HG03108 (cell line): ENCODE results near the gene RAP1GAP2.
"Not testable (repeated sequence)": the region's sequence is repeated elsewhere in the genome, so short reads cannot be mapped to it uniquely, and the experiment has no call there.

Experiments used
- ATAC-seq: cut with Tn5 transposase; IDR thresholded peaks from one replicate; pipeline ENCODE4 v1.9.1; 2021; ENCODE audit warnings: moderate library complexity; ENCODE audit not compliant: unreplicated experiment

RAP1GAP2 gene

GRCh38 chr17:2814049-2814448 is 17.8 kb downstream of the RAP1GAP2 start:
- peak; percentile 25 for ATAC-seq

GRCh38 chr17:2814481-2815341 is 18.5 kb downstream of the RAP1GAP2 start:
- ATAC-seq = peak; percentile 51

GRCh38 chr17:2815781-2816185 is 19.5 kb downstream of the RAP1GAP2 start:
- no peak for ATAC-seq

- ATAC-seq = no peak
Observed at GRCh38 chr17:2816688-2817087, 20.4 kb downstream of the RAP1GAP2 start.

GRCh38 chr17:2819294-2819693 is 23.1 kb downstream of the RAP1GAP2 start:
- not testable (repeated sequence) for ATAC-seq

- no peak for ATAC-seq
Observed at GRCh38 chr17:2819921-2820501, 23.8 kb downstream of the RAP1GAP2 start.

GRCh38 chr17:2821868-2822267 is 25.6 kb downstream of the RAP1GAP2 start:
- ATAC-seq = no peak

- ATAC-seq = no peak
Observed at GRCh38 chr17:2822358-2822757, 26.1 kb downstream of the RAP1GAP2 start.

- no peak for ATAC-seq
Observed at GRCh38 chr17:2825253-2825970, 29.2 kb downstream of the RAP1GAP2 start.

- no peak for ATAC-seq
Observed at GRCh38 chr17:2828397-2829038, 32.3 kb downstream of the RAP1GAP2 start.

GRCh38 chr17:2830678-2831077 is 34.4 kb downstream of the RAP1GAP2 start:
- no peak for ATAC-seq

- ATAC-seq = no peak
Observed at GRCh38 chr17:2835780-2836179, 39.5 kb downstream of the RAP1GAP2 start.

- ATAC-seq = peak; percentile 67
Observed at GRCh38 chr17:2837147-2837561, 40.9 kb downstream of the RAP1GAP2 start.

- ATAC-seq = no peak
Observed at GRCh38 chr17:2841606-2842005, 45.4 kb downstream of the RAP1GAP2 start.

- no peak for ATAC-seq
Observed at GRCh38 chr17:2842464-2842863, 46.2 kb downstream of the RAP1GAP2 start.

GRCh38 chr17:2844416-2844815 is 48.2 kb downstream of the RAP1GAP2 start:
- no peak for ATAC-seq

- ATAC-seq = no peak
Observed at GRCh38 chr17:2847381-2848333, 51.4 kb downstream of the RAP1GAP2 start.

GRCh38 chr17:2849327-2849670 is 53.1 kb downstream of the RAP1GAP2 start:
- no peak for ATAC-seq

GRCh38 chr17:2850991-2851390 is 54.8 kb downstream of the RAP1GAP2 start:
- no peak for ATAC-seq

- ATAC-seq = no peak
Observed at GRCh38 chr17:2851615-2852014, 55.4 kb downstream of the RAP1GAP2 start.
